ACC112 (cell line): ENCODE results near the gene FERMT2.

Experiments used
- H2AFZ ChIP-seq: fragments of 200-600 bp; sonication (generic); one replicate; pipeline ENCODE4 v1.6.0; 2017; ENCODE audit warnings: antibody characterized with exemption, low read length; ENCODE audit not compliant: unreplicated experiment
- H3K27ac ChIP-seq: fragments of 200-600 bp; sonication (generic); 2 replicates; pipeline ENCODE4 v1.5.1; 2014; ENCODE audit warnings: low read depth, mild to moderate bottlenecking, antibody characterized with exemption, low read length, moderate library complexity
- H3K27me3 ChIP-seq: fragments of 200-600 bp; sonication (generic); 2 replicates; pipeline ENCODE4 v1.6.1; 2014; ENCODE audit warnings: mild to moderate bottlenecking, antibody characterized with exemption, low read length, moderate library complexity, mixed read lengths; ENCODE audit not compliant: insufficient read depth
- H3K36me3 ChIP-seq: fragments of 200-600 bp; sonication (generic); 2 replicates; pipeline ENCODE4 v1.6.1; 2016; ENCODE audit warnings: mild to moderate bottlenecking, antibody characterized with exemption, low read length, moderate library complexity, mixed read lengths; ENCODE audit not compliant: insufficient read depth
- H3K4me1 ChIP-seq: fragments of 200-600 bp; sonication (generic); one replicate; pipeline ENCODE4 v1.6.1; 2016; ENCODE audit warnings: low read length, mixed read lengths; ENCODE audit not compliant: insufficient read depth, unreplicated experiment, control insufficient read depth
- H3K4me3 ChIP-seq: fragments of 200-600 bp; sonication (generic); 2 replicates; pipeline ENCODE4 v1.5.1; 2014; ENCODE audit warnings: mild to moderate bottlenecking, low read depth, low read length
- H3K79me2 ChIP-seq: fragments of 200-600 bp; sonication (generic); one replicate; pipeline ENCODE4 v1.6.0; 2016; ENCODE audit warnings: low read length; ENCODE audit not compliant: control insufficient read depth, unreplicated experiment, insufficient read depth

Gene FERMT2

DNA sequence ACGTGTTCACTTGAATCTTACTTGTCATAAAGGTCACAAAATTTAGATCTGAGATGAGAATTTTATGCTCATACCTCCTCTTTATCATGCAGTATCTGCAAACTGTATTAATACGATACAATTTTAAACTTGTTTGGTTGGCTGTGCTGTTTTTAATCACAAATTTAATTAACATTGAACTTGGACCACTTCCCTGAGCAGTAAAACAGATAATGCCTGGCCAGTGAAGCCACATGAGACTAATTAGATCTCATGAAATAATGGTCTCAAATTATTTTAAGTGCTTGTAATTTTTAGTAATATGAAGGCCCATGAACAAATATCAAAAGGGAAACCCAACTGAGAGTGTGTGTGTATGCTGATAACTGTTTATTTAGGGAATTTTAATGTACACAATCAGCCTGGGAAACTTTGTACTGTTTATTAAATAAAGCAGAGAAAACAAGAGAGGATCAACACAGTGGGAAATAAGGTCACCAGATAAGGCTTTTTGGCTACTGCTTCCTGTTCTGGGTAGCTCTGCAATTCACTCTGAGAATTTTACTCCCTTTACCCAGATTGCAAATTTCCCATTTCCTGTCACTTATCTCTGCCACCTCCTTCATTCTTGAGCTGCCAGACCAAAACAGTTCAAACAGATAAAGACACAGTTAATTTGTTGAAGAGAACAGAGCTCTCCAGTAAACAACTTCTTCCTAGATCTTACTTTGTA, 97.9 kb downstream of the FERMT2 start:
- H3K36me3 ChIP-seq, result peaks cover 15% of the 10 kb centered on the region
- H3K4me3 ChIP-seq, result no peak overlapping the region
- H2AFZ ChIP-seq, result no peak overlapping the region
- H3K79me2 ChIP-seq, result no peaks in the 10 kb centered on the region
- H3K27ac ChIP-seq, result peak overlapping the region; percentile 27; the same call in 1 of the 2 replicates
- no peaks in the 10 kb centered on the region for H3K27me3 ChIP-seq
- H3K4me1 ChIP-seq, result peaks cover 17% of the 10 kb centered on the region

DNA sequence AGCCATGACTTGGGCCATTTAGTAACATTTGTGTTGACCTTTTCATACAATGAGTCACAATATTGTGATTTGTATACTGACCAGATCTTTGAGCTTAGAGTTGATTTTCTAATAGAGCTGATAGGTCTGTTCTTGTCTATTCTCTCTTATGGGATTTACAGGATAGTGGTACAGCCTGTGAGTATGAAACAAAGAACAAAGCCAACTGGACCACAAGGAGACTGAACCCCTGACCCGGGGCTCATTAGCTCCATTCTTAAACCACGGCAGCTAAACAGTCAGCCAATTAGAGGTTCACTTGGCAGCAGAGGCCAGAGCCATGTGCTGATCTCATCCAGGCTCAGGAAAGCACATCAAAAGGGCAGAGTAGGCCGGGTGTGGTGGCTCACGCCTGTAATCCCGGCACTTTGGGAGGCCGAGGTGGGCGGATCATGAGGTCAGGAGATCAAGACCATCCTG, 100.4 kb downstream of the FERMT2 start:
- H3K27me3 ChIP-seq, result no peaks in the 10 kb centered on the region

DNA sequence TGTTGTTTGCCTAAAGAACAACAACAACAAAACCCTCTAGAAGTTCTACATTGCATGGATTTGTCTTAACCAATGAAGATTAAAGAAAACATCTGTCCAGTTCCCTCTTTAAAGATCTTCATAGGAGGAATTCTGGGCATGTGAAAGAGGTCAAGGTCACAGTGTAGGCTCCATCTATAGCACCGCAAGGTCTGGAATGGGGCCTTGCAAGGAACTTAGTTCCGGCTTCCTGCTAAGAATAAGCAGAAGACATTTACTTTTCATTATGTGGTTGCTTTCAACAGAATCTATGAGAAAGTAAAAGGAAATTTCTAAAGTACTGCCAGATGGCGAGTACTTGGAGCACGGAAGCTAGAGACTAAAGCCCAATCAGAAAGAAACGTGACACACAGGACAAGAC, 102.2 kb downstream of the FERMT2 start:
- Histone ChIP-seq H3K27me3 (no peaks in the 10 kb centered on the region), H3K79me2 (no peaks in the 10 kb centered on the region), H3K4me3 (no peak overlapping the region), H3K27ac (no peak overlapping the region), H3K4me1 (peaks cover 26% of the 10 kb centered on the region), H2AFZ (no peak overlapping the region), H3K36me3 (no peaks in the 10 kb centered on the region)

More for the DNA sequence above, 100.4 kb downstream of the FERMT2 start:
- no peaks in the 10 kb centered on the region for H3K79me2 ChIP-seq
- H2AFZ ChIP-seq, result no peak overlapping the region
- no peak overlapping the region for H3K4me3 ChIP-seq
- H3K27ac ChIP-seq, result 0 out of 2 replicates have a peak overlapping the region, but pooled peaks have one; percentile 34
- H3K36me3 ChIP-seq, result no peaks in the 10 kb centered on the region; the same call in 1 of the 2 replicates
- peaks cover 17% of the 10 kb centered on the region for H3K4me1 ChIP-seq

DNA sequence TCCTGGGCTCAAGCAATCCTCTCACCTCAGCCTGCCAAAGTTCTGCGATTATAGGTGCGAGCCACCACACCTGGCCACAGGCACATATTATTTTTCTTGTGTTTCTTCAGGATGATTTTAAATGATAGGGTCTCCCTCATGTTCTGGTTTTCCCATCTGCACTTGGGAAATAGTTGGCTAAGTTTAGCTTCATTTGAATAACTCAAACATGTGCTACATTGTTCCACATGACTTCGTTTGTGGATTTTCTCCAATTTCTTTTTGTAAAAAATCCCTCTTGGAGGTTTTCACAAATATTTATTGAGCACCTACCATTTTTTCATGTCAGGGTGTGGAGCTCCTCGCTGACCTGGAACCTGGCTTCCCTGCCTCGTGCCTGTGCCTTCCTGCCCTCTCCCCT, 104.3 kb downstream of the FERMT2 start:
- Histone ChIP-seq H3K4me3 (no peak overlapping the region), H2AFZ (no peak overlapping the region), H3K4me1 (peaks cover 17% of the 10 kb centered on the region), H3K27ac (no peak overlapping the region), H3K27me3 (no peaks in the 10 kb centered on the region), H3K79me2 (no peaks in the 10 kb centered on the region), H3K36me3 (no peaks in the 10 kb centered on the region)

DNA sequence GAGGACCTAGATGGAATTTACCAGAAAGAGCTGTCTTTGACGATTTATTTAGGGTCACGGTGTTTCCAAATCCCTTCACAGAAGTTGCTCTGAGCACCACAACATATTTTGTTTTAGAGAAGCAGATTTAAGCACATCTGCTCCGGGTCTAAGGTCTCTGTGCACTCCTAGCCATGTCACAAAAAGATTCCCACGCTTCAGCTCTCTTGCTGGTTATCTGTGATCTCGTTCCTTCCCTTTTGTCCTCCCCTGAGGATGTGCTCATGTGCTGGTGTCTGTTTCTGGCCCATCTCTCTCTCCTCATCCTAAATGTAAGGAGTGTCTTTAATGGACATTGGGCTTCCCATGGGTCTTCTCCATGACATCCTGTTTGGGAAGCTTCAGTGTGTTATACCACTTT, 105.8 kb downstream of the FERMT2 start:
- peaks cover 26% of the 10 kb centered on the region for H3K4me1 ChIP-seq
- no peaks in the 10 kb centered on the region for H3K79me2 ChIP-seq
- H3K4me3 ChIP-seq, result peak overlapping the region; percentile 44; the same call in 1 of the 2 replicates
- no peaks in the 10 kb centered on the region for H3K27me3 ChIP-seq
- H3K27ac ChIP-seq, result peak overlapping the region; percentile 40; the same call in 1 of the 2 replicates
- no peaks in the 10 kb centered on the region for H3K36me3 ChIP-seq
- H2AFZ ChIP-seq, result peak overlapping the region; percentile 97

DNA sequence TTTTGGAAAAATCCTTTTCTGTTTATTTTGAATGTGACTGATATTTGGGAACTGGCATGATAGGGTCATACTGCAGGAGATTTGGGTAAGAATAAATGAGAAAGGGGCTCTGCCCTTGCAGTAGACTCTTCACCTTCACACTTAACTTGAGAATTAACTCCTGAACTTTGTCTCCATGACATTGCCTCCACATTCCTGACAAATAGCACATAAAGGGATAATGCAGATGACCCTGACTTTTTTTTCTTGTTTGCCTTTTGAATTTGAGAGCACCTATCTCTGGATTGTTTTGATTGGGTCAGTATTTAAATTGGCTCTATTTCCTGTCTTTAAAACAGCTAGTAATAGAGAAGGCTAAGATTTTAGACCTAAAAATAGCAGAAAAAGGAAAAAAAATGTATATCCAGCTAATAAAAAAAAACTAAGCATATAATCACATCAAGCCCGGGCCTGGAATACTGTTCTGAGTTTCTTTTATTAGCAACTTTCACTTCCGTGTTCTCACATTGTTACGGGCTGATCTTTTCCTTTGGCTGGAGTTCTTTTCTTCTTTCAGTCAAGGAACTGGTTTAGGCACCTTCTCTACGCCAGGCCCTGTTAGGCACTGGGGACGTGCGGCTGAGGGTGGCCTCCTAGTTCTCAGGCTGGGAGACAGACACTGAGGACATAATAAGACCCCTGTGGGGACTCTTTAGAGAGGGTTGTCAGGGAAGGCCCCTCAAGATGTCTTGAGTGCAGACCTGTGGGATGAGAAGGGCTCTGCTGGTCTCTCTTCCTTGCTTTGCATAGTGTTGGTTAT, 106.4 kb downstream of the FERMT2 start:
- Histone ChIP-seq H3K79me2 (no peaks in the 10 kb centered on the region), H3K36me3 (no peaks in the 10 kb centered on the region), H3K4me3 (peak overlapping the region; percentile 44; the same call in 1 of the 2 replicates), H3K27ac (peak overlapping the region; percentile 40), H3K27me3 (no peaks in the 10 kb centered on the region), H2AFZ (peak overlapping the region; percentile 97), H3K4me1 (peaks cover 26% of the 10 kb centered on the region)

DNA sequence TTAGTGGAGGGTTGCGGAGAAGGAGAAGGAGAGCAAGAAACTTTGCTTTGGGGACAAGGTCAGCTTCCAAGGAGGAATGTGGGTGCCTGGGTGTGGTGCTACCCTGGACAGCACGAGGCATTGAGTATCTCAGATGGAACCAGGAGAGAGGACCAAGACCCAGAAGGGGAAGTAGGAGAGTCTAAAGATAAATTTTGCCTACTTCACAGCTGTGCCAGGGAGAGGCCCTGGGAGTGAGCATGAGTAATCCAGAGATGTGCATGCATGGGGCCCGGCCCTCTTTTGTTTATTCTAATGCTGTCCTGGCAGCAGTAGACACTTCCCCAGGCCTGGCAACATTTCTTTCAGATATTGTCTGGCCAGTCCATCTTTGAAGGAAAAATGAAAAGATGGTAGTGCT, 110.0 kb downstream of the FERMT2 start:
- no peak overlapping the region for H3K4me3 ChIP-seq
- H3K79me2 ChIP-seq, result no peaks in the 10 kb centered on the region
- no peak overlapping the region for H2AFZ ChIP-seq
- H3K27ac ChIP-seq, result peak overlapping the region; percentile 67
- H3K4me1 ChIP-seq, result peaks cover 34% of the 10 kb centered on the region
- H3K27me3 ChIP-seq, result no peaks in the 10 kb centered on the region
- H3K36me3 ChIP-seq, result no peaks in the 10 kb centered on the region

DNA sequence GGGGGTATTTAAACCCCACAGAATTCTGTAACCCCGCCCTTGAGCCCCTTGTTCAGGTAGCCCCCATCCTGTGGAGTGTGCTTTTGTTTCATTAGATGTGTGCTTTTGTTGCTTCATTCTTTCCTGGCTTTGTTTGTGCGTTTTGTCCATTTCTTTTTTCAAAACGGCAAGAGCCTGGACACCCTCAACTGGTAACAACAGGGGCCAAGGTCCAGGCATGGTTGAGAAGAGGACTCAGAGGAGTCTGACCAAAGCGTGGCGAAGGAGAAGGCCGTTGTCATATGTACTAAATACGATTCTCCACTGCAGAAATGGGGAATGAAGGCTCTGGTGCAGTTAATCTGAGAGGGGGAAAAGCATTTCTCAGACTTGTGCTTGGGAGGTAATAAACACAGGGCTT, 113.4 kb downstream of the FERMT2 start:
- Histone ChIP-seq H3K27ac (no peak overlapping the region), H3K79me2 (no peaks in the 10 kb centered on the region), H2AFZ (no peak overlapping the region), H3K4me1 (peaks cover 45% of the 10 kb centered on the region), H3K4me3 (no peak overlapping the region), H3K27me3 (no peaks in the 10 kb centered on the region), H3K36me3 (no peaks in the 10 kb centered on the region)

DNA sequence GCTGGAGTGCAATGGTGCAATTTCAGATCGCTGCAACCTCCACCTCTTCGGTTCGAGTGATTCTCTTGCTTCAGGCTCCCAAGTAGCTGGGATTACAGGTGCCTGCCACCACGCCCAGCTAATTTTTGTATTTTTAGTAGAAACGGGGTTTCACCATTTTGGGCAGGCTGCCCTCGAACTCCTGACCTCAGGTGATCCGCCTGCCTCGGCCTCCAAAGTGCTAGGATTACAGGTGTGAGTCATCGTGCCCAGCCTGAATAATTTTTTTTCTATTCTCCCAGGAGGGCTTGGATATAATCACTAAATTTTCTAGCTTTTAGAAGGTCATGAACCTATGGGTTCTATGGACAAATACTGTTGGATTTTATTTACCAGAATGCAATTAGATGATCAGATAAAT, 114.8 kb downstream of the FERMT2 start:
- Histone ChIP-seq H3K27me3 (no peaks in the 10 kb centered on the region), H3K4me1 (peaks cover 52% of the 10 kb centered on the region), H3K36me3 (no peaks in the 10 kb centered on the region), H3K27ac (peak overlapping the region; percentile 99), H3K4me3 (no peak overlapping the region), H2AFZ (no peak overlapping the region), H3K79me2 (no peaks in the 10 kb centered on the region)

DNA sequence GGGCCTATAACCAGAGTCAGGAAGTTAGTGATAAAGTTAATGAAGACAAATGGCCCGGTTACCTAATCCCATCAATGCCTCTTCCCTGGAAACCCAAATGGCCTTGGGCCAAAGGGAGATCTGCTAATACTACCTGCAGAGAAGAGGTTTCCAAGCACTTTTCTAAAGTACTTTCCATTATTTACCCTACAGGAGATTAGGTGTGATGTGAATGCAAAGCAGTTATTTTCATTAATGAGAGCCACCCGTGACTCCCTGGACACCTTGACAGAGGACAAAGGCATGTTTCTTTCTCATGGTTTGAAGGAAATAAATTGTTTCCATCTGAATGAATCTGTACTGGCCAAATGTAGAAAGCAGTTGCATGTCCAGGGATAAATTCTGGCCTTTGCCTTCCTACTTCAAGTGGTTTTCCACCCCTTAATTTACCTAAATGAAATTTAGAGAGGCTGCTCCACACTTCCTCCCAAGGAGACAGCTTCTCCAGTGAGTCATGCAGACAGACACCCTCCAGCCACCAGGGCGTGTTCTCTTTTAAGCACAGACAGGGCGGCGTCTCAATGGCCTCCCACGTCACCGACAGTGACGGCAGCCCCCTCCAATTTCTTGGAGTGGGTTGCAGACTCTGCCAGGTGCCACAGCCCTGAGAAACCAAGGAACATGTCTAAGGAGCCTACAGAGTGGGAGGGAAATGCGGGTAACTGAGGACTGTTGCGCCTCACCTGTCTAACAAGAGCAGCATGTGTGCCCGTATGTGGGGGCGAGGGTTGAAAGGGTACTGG, 115.5 kb downstream of the FERMT2 start:
- Histone ChIP-seq H2AFZ (peak overlapping the region; percentile 64), H3K79me2 (no peaks in the 10 kb centered on the region), H3K4me1 (peaks cover 48% of the 10 kb centered on the region), H3K36me3 (no peaks in the 10 kb centered on the region), H3K27ac (peak overlapping the region; percentile 99), H3K27me3 (no peaks in the 10 kb centered on the region), H3K4me3 (peak overlapping the region; percentile 62)
